ENCODE measurements around the gene HDDC3.
A peak's percentile ranks its signal among the peaks of the same experiment; 100 is the strongest.

Gene HDDC3

GRCh38 chr15:90959028-90959595, 26.8 kb upstream of the HDDC3 start:
- Histone ChIP-seq H3K4me1 (peaks cover 10% of the 10 kb centered on the region), H3K36me3 (replicated peaks) (peaks cover 59% of the 10 kb centered on the region), H3K4me3 (no peak overlapping the region), H3K27me3 (ENCODE audit: low read depth) (no peaks in the 10 kb centered on the region), H3K9me3 (no peaks in the 10 kb centered on the region)
- in situ Hi-C loops (cut with MboI; ENCODE audit: low sequenced_read_pairs): loop anchor here (5.0 to 25.0 kb wide), 2 partner anchors 33 to 1347 kb away; partner anchors contain the start of gene PRC1
- DNase-seq (ENCODE audit: low spot score in 2 of 2): no peak

GRCh38 chr15:90957791-90958190, 25.4 kb upstream of the HDDC3 start:
- Histone ChIP-seq H3K9me3 (no peaks in the 10 kb centered on the region), H3K27me3 (ENCODE audit: low read depth) (no peaks in the 10 kb centered on the region), H3K4me3 (no peak overlapping the region), H3K4me1 (peaks cover 10% of the 10 kb centered on the region), H3K36me3 (replicated peaks) (peaks cover 58% of the 10 kb centered on the region)
- DNase-seq (ENCODE audit: low spot score in 2 of 2): no peak
- in situ Hi-C loops (cut with MboI; ENCODE audit: low sequenced_read_pairs): loop anchor here (5.0 to 25.0 kb wide), 2 partner anchors 35 to 1345 kb away; partner anchors contain the start of gene PRC1

DNA sequence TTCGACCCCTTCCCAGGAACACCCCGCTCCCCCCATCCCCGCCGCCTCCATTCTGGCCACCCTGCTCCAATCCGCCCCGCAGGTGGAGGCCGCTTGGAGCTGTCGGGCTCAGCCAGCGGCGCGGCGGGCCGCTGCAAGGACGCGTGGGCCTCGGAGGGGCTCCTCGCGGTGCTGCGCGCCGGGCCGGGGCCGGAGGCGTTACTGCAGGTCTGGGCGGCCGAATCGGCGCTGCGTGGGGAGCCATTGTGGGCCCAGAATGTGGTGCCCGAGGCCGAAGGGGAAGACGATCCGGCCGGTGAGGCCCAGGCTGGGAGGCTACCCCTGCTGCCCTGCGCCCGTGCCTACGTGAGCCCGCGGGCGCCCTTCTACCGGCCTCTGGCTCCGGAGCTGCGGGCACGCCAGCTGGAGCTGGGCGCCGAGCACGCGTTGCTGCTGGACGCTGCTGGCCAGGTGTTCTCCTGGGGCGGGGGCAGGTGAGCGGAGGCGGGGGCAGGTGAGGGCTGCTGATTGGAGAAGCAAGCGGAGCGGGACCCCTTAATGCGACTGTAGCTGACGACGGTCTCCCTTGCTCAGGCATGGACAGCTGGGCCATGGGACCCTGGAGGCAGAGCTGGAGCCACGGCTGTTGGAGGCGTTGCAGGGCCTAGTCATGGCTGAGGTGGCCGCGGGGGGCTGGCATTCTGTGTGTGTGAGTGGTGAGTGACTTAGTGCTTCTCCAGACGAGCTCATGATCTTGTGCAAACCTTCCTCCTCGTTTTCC, 24.9 kb upstream of the HDDC3 start:
- H3K36me3 ChIP-seq (replicated peaks): peaks cover 57% of the 10 kb centered on the region
- no peaks in the 10 kb centered on the region for H3K9me3 ChIP-seq
- no peaks in the 10 kb centered on the region for H3K27me3 ChIP-seq (ENCODE audit: low read depth)
- in situ Hi-C loops (cut with MboI; ENCODE audit: low sequenced_read_pairs): loop anchor here (5.0 to 25.0 kb wide), 2 partner anchors 35 to 1345 kb away; partner anchors contain the start of gene PRC1
- H3K4me1 ChIP-seq: peaks cover 10% of the 10 kb centered on the region
- no peak overlapping the region for H3K4me3 ChIP-seq
- no peak for DNase-seq (ENCODE audit: low spot score in 2 of 2)

DNA sequence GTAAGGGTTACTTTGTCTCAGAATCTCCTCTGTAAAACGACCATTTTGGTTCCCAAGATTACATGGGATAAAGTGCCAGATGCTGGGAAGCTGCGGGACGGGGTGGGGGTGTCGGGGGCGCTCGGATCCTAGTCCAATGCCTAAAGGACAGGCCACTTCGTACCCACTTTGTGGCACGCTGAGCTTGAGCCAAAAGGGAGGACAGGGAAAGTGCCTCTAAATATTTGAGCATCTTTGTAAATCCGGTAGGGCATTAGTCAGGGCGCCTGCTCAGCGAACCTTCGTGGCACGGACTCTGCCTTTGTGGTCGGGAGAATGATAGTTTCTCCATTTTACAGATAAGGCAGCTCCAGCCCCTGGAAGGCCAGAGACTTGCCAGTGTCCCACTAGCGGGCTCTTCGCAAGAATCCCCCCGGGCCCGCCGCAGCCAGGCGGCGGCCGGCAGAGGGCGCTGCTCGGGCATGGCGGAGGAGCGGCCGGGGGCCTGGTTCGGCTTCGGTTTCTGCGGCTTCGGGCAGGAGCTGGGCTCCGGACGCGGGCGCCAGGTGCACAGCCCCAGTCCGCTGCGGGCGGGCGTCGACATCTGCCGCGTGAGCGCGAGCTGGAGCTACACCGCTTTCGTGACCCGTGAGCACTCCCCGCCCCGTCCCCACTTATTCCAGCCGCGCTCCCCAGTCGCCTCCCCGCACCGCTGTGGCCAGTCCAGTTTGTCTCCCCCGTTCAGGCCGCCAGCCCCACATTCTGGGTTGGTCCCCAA, 24.1 kb upstream of the HDDC3 start:
- Histone ChIP-seq H3K4me1 (peaks cover 10% of the 10 kb centered on the region), H3K9me3 (no peaks in the 10 kb centered on the region), H3K36me3 (replicated peaks) (peaks cover 50% of the 10 kb centered on the region), H3K27me3 (ENCODE audit: low read depth) (no peaks in the 10 kb centered on the region), H3K4me3 (peak overlapping the region; percentile 56)
- in situ Hi-C loops (cut with MboI; ENCODE audit: low sequenced_read_pairs): loop anchor here (5.0 to 25.0 kb wide), 2 partner anchors 36 to 1344 kb away; partner anchors contain the start of gene PRC1
- no peak for DNase-seq (ENCODE audit: low spot score in 2 of 2)

DNA sequence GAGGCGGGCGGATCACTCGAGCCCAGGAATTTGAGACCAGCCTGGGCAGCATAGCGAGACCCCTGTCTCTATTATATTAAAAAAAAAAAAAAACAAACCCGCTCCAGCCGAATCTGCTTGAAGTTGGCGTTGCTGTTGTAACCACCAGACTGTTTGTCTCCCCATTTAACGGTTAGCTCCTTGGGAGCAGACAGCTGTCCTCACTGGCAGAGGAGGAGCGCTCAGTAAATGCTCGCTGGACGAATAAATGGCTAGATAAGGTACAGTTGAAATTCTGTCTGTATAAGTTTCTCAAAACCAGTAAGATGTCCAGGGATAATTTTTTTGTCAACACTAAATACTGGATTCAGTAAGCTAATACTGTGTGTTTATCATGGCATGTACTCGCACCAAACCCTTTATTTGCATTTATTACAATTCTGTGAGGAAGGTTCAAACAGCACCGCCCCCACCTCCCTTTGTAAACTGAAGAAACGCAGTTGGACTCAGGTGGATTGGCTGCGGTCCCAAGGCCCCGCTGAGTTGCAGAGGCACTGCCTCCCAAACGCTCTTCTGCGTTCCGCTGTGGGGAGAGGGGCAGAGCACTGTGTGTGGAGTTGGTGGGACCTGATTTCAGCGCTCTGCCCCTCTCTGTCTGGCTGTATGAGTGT, 23.4 kb upstream of the HDDC3 start:
- H3K4me3 ChIP-seq: peak overlapping the region; percentile 56
- in situ Hi-C loops (cut with MboI; ENCODE audit: low sequenced_read_pairs): loop anchor here (5.0 to 25.0 kb wide), 2 partner anchors 37 to 1343 kb away; partner anchors contain the start of gene PRC1
- H3K4me1 ChIP-seq: peaks cover 10% of the 10 kb centered on the region
- peak in 1 of 2 experiments; percentile 43 for DNase-seq (ENCODE audit: low spot score in 2 of 2)
- H3K27me3 ChIP-seq (ENCODE audit: low read depth): no peaks in the 10 kb centered on the region
- peaks cover 50% of the 10 kb centered on the region for H3K36me3 ChIP-seq (replicated peaks)
- no peaks in the 10 kb centered on the region for H3K9me3 ChIP-seq

DNA sequence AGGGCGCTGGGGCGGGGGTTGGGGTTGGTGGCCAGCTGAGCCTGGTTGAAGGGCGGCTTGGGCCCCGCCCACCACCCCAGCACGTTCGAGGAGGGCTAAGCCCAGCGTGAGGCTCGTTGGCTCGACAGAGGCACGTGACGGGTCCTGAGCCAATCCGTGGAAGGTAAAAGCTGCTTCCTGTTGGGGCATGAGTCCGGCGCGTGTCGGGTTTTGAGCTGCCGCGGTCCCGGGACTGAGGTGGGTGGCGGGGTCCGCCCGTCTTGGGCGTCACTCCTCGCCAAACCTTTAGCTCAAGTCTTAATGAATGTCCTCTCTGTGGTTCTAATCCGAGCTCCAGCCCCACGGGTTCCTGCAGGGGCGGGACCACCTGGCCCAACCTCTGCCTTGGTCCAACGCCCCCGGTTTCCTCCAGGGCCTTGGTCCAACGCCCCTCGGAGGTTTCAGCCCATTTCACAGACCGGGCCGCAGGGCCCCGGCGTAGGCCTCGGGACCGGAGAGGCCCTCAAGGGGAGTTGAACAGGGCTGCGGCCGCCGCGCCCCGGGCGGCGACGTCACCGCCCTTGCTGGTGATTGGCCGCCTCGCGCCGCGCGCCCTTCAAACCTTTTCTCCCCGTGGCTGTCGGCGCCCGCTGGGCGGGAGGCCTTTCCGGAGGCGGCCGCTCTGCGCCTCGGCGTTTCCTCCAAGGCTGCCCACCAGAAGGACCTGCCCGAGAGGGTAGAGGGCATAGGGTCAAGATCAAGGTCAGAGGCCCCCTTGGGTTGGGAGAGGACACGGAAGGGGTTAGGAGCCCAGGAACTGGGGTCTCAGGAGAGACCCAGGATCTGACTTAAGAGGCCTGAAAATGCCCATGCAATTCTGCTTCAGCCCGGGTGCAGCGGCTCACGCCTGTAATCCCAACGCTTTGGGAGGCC, 22.6 kb upstream of the HDDC3 start, which contains the start of gene RCCD1:
Gene RCCD1 (plus strand): TSS at position 173 of the 912 bp plus-strand sequence. CDS start 1,851 bp downstream, outside the sequence.
- no peaks in the 10 kb centered on the region for H3K27me3 ChIP-seq (ENCODE audit: low read depth)
- H3K9me3 ChIP-seq: no peaks in the 10 kb centered on the region
- H3K36me3 ChIP-seq (replicated peaks): peaks cover 48% of the 10 kb centered on the region
- in situ Hi-C loops (cut with MboI; ENCODE audit: low sequenced_read_pairs): loop anchor here (5.0 to 25.0 kb wide), 2 partner anchors 37 to 1343 kb away; partner anchors contain the start of gene PRC1
- H3K4me3 ChIP-seq: peak within 1 kb of the TSS; percentile 56
- H3K4me1 ChIP-seq: peaks cover 10% of the 10 kb centered on the region
- DNase-seq (ENCODE audit: low spot score in 2 of 2): peak; percentile 94 to 97

DNA sequence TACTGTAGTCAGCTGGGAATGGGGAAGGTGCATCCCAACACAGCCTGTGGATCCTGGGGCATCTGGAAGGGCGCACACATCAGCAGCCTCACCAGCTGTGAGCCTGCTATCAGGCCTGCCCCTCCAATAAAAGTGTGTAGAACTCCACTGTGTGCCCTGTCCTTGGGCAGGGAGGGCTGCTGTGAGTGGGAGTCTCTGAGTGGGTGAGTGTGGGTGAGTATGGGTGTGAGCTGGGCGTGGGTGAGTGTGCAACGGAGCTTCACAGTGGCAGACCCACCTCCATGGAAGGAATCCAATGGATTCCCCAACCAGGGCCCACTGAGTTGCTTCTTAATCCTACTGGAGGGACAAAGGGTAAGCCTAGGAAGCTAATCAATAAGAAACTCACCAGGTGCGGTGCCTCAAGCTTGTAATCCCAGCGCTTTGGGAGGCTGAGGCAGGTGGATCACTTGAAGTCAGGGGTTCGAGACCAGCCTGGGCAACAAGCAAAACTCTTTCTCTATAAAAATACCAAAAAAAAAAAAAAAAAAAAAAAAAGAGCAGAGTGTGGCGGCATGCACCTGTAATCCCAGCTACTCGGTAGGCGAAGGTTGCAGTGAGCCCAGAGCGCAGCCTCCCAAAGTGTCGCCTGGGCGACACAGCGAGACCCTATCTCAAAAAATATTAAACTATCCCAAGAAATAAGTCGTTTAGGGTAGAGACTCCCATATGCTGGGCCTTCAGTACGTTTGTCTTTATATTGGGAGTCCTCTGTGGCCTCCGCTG, 21.8 kb upstream of the HDDC3 start:
- Histone ChIP-seq H3K27me3 (ENCODE audit: low read depth) (no peaks in the 10 kb centered on the region), H3K9me3 (no peaks in the 10 kb centered on the region), H3K4me1 (peaks cover 10% of the 10 kb centered on the region), H3K4me3 (peak overlapping the region; percentile 56), H3K36me3 (replicated peaks) (peaks cover 48% of the 10 kb centered on the region)
- no peak for DNase-seq (ENCODE audit: low spot score in 2 of 2)
- in situ Hi-C loops (cut with MboI; ENCODE audit: low sequenced_read_pairs): loop anchor here (25.0 kb wide), 1 partner anchor 1342 kb away; no protein-coding TSS in a partner anchor

- Histone ChIP-seq H3K9me3 (no peaks in the 10 kb centered on the region), H3K4me3 (no peak overlapping the region), H3K36me3 (replicated peaks) (peaks cover 53% of the 10 kb centered on the region), H3K27me3 (ENCODE audit: low read depth) (no peaks in the 10 kb centered on the region), H3K4me1 (peaks cover 10% of the 10 kb centered on the region)
- in situ Hi-C loops (cut with MboI; ENCODE audit: low sequenced_read_pairs): loop anchor here (25.0 kb wide), 1 partner anchor 1341 kb away; no protein-coding TSS in a partner anchor
- no peak for DNase-seq (ENCODE audit: low spot score in 2 of 2)
These were observed 20.7 kb upstream of the HDDC3 start for GRCh38 chr15:90952901-90953677.

GRCh38 chr15:90950676-90951075, 18.3 kb upstream of the HDDC3 start:
- no peaks in the 10 kb centered on the region for H3K27me3 ChIP-seq (ENCODE audit: low read depth)
- H3K9me3 ChIP-seq: no peaks in the 10 kb centered on the region
- peaks cover 57% of the 10 kb centered on the region for H3K36me3 ChIP-seq (replicated peaks)
- H3K4me3 ChIP-seq: no peak overlapping the region
- peaks cover 2% of the 10 kb centered on the region for H3K4me1 ChIP-seq
- in situ Hi-C loops (cut with MboI; ENCODE audit: low sequenced_read_pairs): loop anchor here (25.0 kb wide), 1 partner anchor 1338 kb away; no protein-coding TSS in a partner anchor
- DNase-seq (ENCODE audit: low spot score in 2 of 2): no peak

DNA sequence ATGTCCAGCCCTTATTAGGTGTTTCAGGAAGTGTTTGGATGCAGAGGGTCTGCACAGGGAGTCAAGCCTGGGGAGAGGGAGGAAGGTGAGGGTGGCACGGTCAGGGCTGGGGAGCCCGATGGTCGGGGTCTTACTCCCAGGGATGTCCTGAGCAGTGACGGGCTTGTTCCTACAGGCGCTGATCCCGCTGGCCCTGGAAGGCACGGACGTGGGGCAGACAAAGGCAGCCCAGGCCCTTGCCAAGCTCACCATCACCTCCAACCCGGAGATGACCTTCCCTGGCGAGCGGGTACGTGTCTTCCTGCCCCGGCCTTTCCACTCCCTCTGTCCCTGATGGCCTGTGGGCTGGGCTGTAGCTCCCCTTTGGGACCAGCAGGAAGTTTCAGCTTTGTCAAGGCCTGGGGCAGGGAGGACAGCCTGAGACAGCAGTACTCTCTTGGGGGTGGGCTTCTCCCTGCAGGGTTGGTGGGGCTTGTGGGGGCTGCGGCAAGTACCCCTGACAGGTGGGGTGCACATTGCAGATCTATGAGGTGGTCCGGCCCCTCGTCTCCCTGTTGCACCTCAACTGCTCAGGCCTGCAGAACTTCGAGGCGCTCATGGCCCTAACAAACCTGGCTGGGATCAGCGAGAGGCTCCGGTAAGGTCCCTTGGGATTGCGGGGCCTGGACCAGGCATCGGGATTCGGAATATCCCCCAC, 17.8 kb upstream of the HDDC3 start:
- in situ Hi-C loops (cut with MboI; ENCODE audit: low sequenced_read_pairs): loop anchor here (25.0 kb wide), 1 partner anchor 1338 kb away; no protein-coding TSS in a partner anchor

GRCh38 chr15:90948506-90948905, 16.2 kb upstream of the HDDC3 start:
- DNase-seq (ENCODE audit: low spot score in 2 of 2): no peak
- no peaks in the 10 kb centered on the region for H3K9me3 ChIP-seq
- peaks cover 67% of the 10 kb centered on the region for H3K36me3 ChIP-seq (replicated peaks)
- H3K4me1 ChIP-seq: no peaks in the 10 kb centered on the region
- in situ Hi-C loops (cut with MboI; ENCODE audit: low sequenced_read_pairs): no loop called here
- H3K4me3 ChIP-seq: no peak overlapping the region
- no peaks in the 10 kb centered on the region for H3K27me3 ChIP-seq (ENCODE audit: low read depth)

More for the DNA sequence above, 17.8 kb upstream of the HDDC3 start:
- Histone ChIP-seq H3K4me1 (peaks cover 2% of the 10 kb centered on the region; the same call in 1 of the 2 replicates), H3K27me3 (ENCODE audit: low read depth) (no peaks in the 10 kb centered on the region), H3K9me3 (no peaks in the 10 kb centered on the region), H3K36me3 (replicated peaks) (peaks cover 62% of the 10 kb centered on the region), H3K4me3 (no peak overlapping the region)
- DNase-seq (ENCODE audit: low spot score in 2 of 2): no peak

All from HAP-1 (cell line).